ENCODE results near the gene GKN1.

The GKN1 gene

GRCh38 chr2:68931799-68932198 lies 42.6 kb upstream of the GKN1 start (continued):
- TF ChIP-seq ZNF449 (tag by site-specific recombination; IDR thresholded peaks at IDR 0.05), result no peak
- TF ChIP-seq RBAK (tag by site-specific recombination; IDR thresholded peaks at IDR 0.05), result no peak
- no peak for TF ChIP-seq ZNF133 (tag by site-specific recombination; IDR thresholded peaks at IDR 0.05)
- no peak for TF ChIP-seq ZNF394 (tag by site-specific recombination; IDR thresholded peaks at IDR 0.05; ENCODE audit: borderline replicate concordance)
- TF ChIP-seq ZNF629 (tag by site-specific recombination; IDR thresholded peaks at IDR 0.05), result no peak
- no peak for TF ChIP-seq YY2 (tag by site-specific recombination; IDR thresholded peaks at IDR 0.05)
- TF ChIP-seq ZBTB11 (tag by site-specific recombination; conservative IDR thresholded peaks at IDR 0.05; ENCODE audit: low read depth), result no peak
- TF ChIP-seq ZNF121 (tag by site-specific recombination; IDR thresholded peaks at IDR 0.05), result no peak
- TF ChIP-seq ZNF639 (tag by site-specific recombination; IDR thresholded peaks at IDR 0.05), result no peak
- no peak for TF ChIP-seq SP7 (tag by site-specific recombination; IDR thresholded peaks at IDR 0.05)
- TF ChIP-seq OVOL3 (tag by site-specific recombination; IDR thresholded peaks at IDR 0.05), result no peak

GRCh38 chr2:68932402-68932801 lies 42.0 kb upstream of the GKN1 start:
- Histone ChIP-seq H3K4me3 (ENCODE audit: low read depth, low read length) (no peak overlapping the region), H3K4me1 (ENCODE audit: control insufficient read depth, insufficient read depth, low read length) (no peaks in the 10 kb centered on the region), H3K36me3 (ENCODE audit: control insufficient read depth in 2 of 2, insufficient read depth in 1 of 2, low read length in 2 of 2) (no peaks in the 10 kb centered on the region), H3K27ac (ENCODE audit: extremely low read depth, low read depth, low read length) (no peak overlapping the region), H3K9me3 (ENCODE audit: control insufficient read depth, insufficient read depth, low read depth, low read length) (no peaks in the 10 kb centered on the region)
- TF ChIP-seq ZFP37 (tag by site-specific recombination; IDR thresholded peaks at IDR 0.05), result no peak
- no peak for TF ChIP-seq GLI4 (tag by site-specific recombination; IDR thresholded peaks at IDR 0.05)
- TF ChIP-seq ZNF624 (tag by site-specific recombination; IDR thresholded peaks at IDR 0.05), result no peak
- no peak for TF ChIP-seq OSR2 (tag by site-specific recombination; IDR thresholded peaks at IDR 0.05)
- no peak for TF ChIP-seq MZF1 (tag by site-specific recombination; IDR thresholded peaks at IDR 0.05; ENCODE audit: borderline replicate concordance)
- no peak for TF ChIP-seq ZNF623 (tag by site-specific recombination; IDR thresholded peaks at IDR 0.05)
- no peak for TF ChIP-seq ZNF175 (tag by site-specific recombination; IDR thresholded peaks at IDR 0.05)
- TF ChIP-seq ZNF488 (tag by site-specific recombination; IDR thresholded peaks at IDR 0.05), result no peak
- TF ChIP-seq ZNF132 (tag by site-specific recombination; IDR thresholded peaks at IDR 0.05; ENCODE audit: borderline replicate concordance), result no peak
- TF ChIP-seq ZNF202 (tag by site-specific recombination; IDR thresholded peaks at IDR 0.05; ENCODE audit: borderline replicate concordance), result no peak
- TF ChIP-seq ZNF112 (tag by site-specific recombination; IDR thresholded peaks at IDR 0.05), result no peak
- no peak for TF ChIP-seq PRDM10 (tag by site-specific recombination; IDR thresholded peaks at IDR 0.05)
- no peak for TF ChIP-seq ZNF548 (tag by site-specific recombination; IDR thresholded peaks at IDR 0.05)
- no peak for TF ChIP-seq ZNF610 (tag by site-specific recombination; IDR thresholded peaks at IDR 0.05; ENCODE audit: borderline replicate concordance)
- ChIA-PET POLR2A (no interaction called here), CTCF (interaction anchor here (1.0 kb wide), 2 partner anchors 11 to 69 kb away, joined by 4 read pairs; no protein-coding TSS in a partner anchor)

All from HEK293 (cell line).